Osteoblast (primary cell): Measurements from ENCODE around the gene GPI. TPM values are rescaled to one million over a fixed set of nuclear protein-coding genes. Genes with fewer than 3 reads are reported as not detected.

Source experiments
- DNase-seq: peaks from one replicate; pipeline ENCODE4 v3.0.0; 2011; ENCODE audit warnings: low spot score, mixed read lengths; ENCODE audit not compliant: insufficient read length; ENCODE audit errors: missing footprints
- H2AFZ ChIP-seq: 2 replicates; pipeline ENCODE4 v1.6.0; 2011; ENCODE audit warnings: mild to moderate bottlenecking, low read length
- H3K27ac ChIP-seq: 2 replicates; pipeline ENCODE4 v1.5.1; 2011; ENCODE audit warnings: mild to moderate bottlenecking, low read depth, low read length, moderate library complexity
- H3K27me3 ChIP-seq: 2 replicates; pipeline ENCODE4 v1.6.0; 2012; ENCODE audit warnings: mild to moderate bottlenecking, control low read depth, inconsistent platforms, low read length, moderate library complexity; ENCODE audit not compliant: insufficient read depth
- H3K36me3 ChIP-seq: 2 replicates; pipeline ENCODE4 v1.5.1; 2011; ENCODE audit warnings: mild to moderate bottlenecking, low read length, control low read depth, moderate library complexity; ENCODE audit not compliant: insufficient read depth
- H3K4me1 ChIP-seq: 2 replicates; pipeline ENCODE4 v1.5.1; 2011; ENCODE audit warnings: mild to moderate bottlenecking, low read length, control low read depth, moderate library complexity; ENCODE audit not compliant: insufficient read depth
- H3K4me2 ChIP-seq: 2 replicates; pipeline ENCODE4 v1.6.0; 2011; ENCODE audit warnings: mild to moderate bottlenecking, low read length; ENCODE audit not compliant: insufficient read depth
- H3K4me3 ChIP-seq: fragments of 200-600 bp; sonication (generic); 3 replicates; pipeline ENCODE4 v1.5.1; 2012; ENCODE audit warnings: mild to moderate bottlenecking, low read length, inconsistent platforms; ENCODE audit not compliant: insufficient read depth
- H3K79me2 ChIP-seq: 2 replicates; pipeline ENCODE4 v1.6.0; 2012; ENCODE audit warnings: mild to moderate bottlenecking, low read length, control low read depth, inconsistent platforms; ENCODE audit not compliant: insufficient read depth
- H3K9me3 ChIP-seq: 2 replicates; pipeline ENCODE4 v1.5.1; 2011; ENCODE audit warnings: low read depth, low read length, control low read depth
- H4K20me1 ChIP-seq: 2 replicates; pipeline ENCODE4 v1.6.0; 2012; ENCODE audit warnings: mild to moderate bottlenecking, low read length, control low read depth; ENCODE audit not compliant: insufficient read depth
- total RNA-seq: library from RNA; depleted of rRNA; stranded (reverse); fragments of >200 nt; gene quantifications from 2 replicates; pipeline ENCODE4 v1.2.3, GENCODE V29; 2012
- TF ChIP-seq, protein P1 (sequence below): IDR thresholded peaks from 2 replicates; pipeline ENCODE4 v1.5.1; 2011; ENCODE audit warnings: mild to moderate bottlenecking, low read depth, low read length, moderate library complexity; ENCODE audit errors: extremely low read depth

The GPI gene
- total RNA-seq, 1 donor: 133 TPM

DNA sequence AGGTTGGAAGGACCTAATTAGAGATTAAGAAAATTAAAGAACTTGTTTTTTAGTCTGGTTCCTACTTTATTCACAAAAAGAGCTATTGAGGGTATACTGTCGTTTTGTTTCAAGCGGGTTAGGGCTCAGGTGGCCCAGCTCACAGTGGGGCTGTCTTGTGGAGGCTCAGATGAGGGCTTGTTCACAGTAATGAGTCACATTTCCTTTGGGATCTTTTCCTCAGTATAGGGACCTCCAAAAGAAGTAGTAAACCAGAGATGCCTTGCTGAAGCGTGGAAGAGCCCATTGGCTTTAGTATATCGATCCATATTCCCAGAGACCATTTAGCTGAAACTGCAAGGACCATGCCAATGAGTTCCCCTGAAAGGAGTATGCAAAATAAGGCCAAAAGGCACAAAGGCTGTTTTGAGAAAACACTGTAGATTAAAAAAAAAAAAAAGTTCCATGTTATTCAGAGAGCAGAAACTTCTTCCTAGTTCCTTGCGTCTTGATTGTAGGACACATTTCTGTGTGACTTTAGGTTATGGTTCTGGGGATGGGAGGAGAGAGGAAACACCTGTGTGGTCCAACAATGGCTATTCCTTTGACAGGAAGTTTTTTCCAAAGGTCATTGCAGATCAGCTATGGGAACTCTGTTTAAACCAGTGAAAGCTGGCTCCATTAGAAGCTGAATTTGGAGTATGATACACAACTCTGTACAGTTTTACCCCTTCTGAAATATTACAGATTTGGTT lies 32.8 kb upstream of the GPI start:
- peaks cover 56% of the 10 kb centered on the region for H3K36me3 ChIP-seq
- H3K79me2 ChIP-seq: peaks cover 2% of the 10 kb centered on the region
- peaks cover 3% of the 10 kb centered on the region for H3K4me1 ChIP-seq
- no peaks in the 10 kb centered on the region for H3K9me3 ChIP-seq
- no peak overlapping the region for H2AFZ ChIP-seq
- no peak overlapping the region for H3K4me2 ChIP-seq
- no peak for DNase-seq
- no peak overlapping the region for H3K4me3 ChIP-seq
- no peak overlapping the region for H3K27ac ChIP-seq
- H3K27me3 ChIP-seq: no peaks in the 10 kb centered on the region
- H4K20me1 ChIP-seq: no peaks in the 10 kb centered on the region
- TF ChIP-seq, protein P1, sequence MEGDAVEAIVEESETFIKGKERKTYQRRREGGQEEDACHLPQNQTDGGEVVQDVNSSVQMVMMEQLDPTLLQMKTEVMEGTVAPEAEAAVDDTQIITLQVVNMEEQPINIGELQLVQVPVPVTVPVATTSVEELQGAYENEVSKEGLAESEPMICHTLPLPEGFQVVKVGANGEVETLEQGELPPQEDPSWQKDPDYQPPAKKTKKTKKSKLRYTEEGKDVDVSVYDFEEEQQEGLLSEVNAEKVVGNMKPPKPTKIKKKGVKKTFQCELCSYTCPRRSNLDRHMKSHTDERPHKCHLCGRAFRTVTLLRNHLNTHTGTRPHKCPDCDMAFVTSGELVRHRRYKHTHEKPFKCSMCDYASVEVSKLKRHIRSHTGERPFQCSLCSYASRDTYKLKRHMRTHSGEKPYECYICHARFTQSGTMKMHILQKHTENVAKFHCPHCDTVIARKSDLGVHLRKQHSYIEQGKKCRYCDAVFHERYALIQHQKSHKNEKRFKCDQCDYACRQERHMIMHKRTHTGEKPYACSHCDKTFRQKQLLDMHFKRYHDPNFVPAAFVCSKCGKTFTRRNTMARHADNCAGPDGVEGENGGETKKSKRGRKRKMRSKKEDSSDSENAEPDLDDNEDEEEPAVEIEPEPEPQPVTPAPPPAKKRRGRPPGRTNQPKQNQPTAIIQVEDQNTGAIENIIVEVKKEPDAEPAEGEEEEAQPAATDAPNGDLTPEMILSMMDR: no peak

DNA sequence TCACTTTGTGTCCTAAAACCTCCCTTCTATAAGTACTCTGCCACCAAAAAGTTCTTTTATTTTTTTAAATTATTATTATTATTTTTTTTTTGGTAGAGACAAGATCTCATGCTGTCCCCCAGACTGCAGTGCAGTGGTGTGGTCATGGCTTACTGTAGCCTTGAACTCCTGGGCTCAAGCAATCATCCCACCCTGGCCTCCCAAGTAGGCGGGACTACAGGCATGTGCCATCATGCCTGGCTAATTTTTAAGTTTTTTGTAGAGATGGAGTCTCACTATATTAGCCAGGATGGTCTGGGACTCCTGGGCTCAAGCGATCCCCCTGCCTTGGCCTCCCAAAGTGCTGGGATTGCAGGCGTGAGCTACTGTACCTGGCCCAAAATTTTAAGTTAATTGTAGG lies 29.1 kb upstream of the GPI start:
- Histone ChIP-seq H3K79me2 (peaks cover 3% of the 10 kb centered on the region), H3K4me3 (no peak overlapping the region), H3K4me2 (no peak overlapping the region), H3K9me3 (no peaks in the 10 kb centered on the region), H3K36me3 (peaks cover 64% of the 10 kb centered on the region), H3K27ac (no peak overlapping the region), H3K27me3 (no peaks in the 10 kb centered on the region), H3K4me1 (peaks cover 3% of the 10 kb centered on the region), H4K20me1 (no peaks in the 10 kb centered on the region), H2AFZ (no peak overlapping the region)
- TF ChIP-seq, protein P1: no peak
- no peak for DNase-seq

DNA sequence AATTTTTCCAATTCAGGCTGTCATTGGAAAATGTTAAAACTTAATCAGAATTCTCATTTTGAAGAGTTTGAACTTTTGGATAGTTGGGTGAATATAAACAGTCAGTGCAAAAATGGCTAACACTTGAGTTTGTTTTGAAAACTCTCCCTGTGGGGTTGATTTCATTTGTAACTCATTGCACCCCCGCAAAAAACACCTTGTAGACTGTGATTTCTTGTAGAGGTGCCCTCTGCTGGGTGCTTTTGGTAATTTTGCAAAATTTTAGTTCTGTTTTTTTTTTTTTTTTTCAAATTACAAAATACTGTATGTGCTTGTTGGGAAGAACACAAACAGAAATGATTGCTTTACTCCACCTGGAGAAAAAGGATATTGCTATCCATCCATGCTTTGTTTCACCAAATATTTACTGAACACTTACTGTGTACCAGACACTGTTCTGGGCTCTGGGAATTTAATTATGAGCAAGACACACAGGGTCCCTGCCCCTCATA lies 28.2 kb upstream of the GPI start:
- peaks cover 3% of the 10 kb centered on the region for H3K79me2 ChIP-seq
- peaks cover 66% of the 10 kb centered on the region for H3K36me3 ChIP-seq
- H3K4me1 ChIP-seq: peaks cover 3% of the 10 kb centered on the region
- no peaks in the 10 kb centered on the region for H4K20me1 ChIP-seq
- TF ChIP-seq, protein P1: peak; percentile 71
- H3K4me3 ChIP-seq: no peak overlapping the region
- H3K4me2 ChIP-seq: no peak overlapping the region
- H3K27ac ChIP-seq: no peak overlapping the region
- no peak for DNase-seq
- no peaks in the 10 kb centered on the region for H3K9me3 ChIP-seq
- H3K27me3 ChIP-seq: no peaks in the 10 kb centered on the region
- H2AFZ ChIP-seq: no peak overlapping the region

DNA sequence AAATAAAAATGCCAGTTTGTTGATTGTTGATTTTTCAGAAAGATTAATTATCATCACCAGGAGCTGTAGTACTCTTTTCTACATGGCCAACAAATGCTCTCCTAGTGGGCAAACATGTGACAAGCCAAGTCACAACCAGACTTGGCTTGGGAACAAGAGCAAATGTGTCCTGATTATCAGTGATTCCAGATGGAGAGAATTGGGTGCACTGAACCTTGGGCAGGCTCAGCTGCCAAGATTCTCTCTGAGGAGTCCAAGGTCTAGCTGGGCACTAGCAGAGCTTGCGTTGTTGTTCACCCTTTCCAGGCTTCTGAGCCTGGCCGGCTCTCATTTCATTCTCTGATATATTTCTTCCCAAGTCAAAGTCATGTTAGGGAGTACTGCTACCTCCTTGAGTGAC lies 27.3 kb upstream of the GPI start:
- Histone ChIP-seq H3K9me3 (no peaks in the 10 kb centered on the region), H3K27me3 (no peaks in the 10 kb centered on the region), H3K36me3 (peaks cover 72% of the 10 kb centered on the region), H3K4me2 (no peak overlapping the region), H3K4me3 (no peak overlapping the region), H2AFZ (no peak overlapping the region), H4K20me1 (no peaks in the 10 kb centered on the region), H3K79me2 (peaks cover 3% of the 10 kb centered on the region), H3K27ac (no peak overlapping the region), H3K4me1 (peaks cover 3% of the 10 kb centered on the region)
- no peak for DNase-seq
- TF ChIP-seq, protein P1: no peak
